Activated CD4-positive, alpha-beta T cell treated with anti-CD3 and anti-CD28 coated beads for 1 hour (primary cell): ENCODE measurements around the gene CCDC90B.
"Not testable (repeated sequence)": the region's sequence is repeated elsewhere in the genome, so short reads cannot be mapped to it uniquely, and the experiment has no call there.

ENCODE experiments used
- DNase-seq: peaks from one replicate; pipeline ENCODE4 v3.0.0-alpha.2; 2020

The CCDC90B gene

GRCh38 chr11:83285151-83285770 is 906 bp downstream of the CCDC90B start:
- DNase-seq, result no peak

DNA sequence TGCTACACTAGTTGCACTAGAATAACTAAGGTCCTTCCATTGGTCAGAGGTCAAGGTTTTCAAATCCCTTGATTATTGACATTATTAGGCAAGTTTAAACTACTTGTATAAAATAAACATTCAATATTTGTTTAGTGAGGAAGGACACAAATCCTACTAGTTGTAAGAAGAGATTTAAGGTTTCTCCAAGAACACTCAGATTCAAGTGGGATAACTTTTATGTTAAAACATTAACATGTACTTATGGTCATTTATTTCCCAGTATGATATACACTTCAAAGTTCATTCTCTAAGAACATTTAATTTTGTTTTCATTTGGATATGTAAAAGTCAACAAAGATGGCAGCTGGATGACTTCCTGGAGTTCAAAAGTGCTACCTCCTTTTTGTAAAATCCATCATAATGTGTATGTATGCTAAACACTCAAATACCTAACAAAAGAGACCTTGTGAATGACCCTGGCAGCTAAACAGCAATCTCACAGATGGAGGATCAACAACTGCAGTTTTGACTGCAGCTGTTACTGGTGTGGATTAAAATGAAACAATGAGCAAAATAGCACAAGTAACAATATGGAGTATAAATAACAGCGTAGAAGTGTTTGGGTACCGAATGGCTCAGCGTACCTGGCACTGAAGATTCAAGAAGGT is 1.5 kb downstream of the CCDC90B start:
- DNase-seq, result no peak

DNA sequence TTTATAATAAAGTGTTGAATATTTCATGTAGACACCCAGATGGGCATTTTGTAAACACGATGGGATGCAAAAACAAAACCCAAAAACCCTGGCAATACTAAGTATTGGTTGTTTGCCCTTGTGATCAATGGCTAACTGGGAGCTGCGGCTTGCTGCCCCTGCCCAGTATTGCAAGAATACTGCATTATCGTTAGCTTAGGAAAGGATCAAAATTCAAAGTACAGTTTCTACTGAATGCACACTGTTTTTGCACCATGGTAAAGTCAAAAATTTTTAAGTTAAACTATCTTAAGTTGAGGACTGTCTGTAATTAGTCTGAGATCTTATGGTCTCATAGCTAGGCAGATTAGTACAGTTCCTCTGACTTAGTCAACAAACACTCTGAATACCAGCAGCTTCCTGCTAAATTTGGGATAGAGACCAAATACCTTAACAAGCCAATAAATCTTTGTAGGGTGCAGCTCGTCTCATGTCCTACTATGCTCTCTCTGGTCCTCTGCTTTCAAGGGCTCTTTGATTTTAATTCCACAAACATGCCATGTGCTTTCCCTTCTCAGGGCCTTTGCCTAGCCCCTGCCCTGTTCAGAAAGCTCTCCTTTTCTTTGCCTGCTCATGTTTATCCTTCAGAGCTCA is 4.0 kb downstream of the CCDC90B start:
- DNase-seq, result no peak

- DNase-seq, result no peak
Measured at GRCh38 chr11:83280256-83280655, 5.9 kb downstream of the CCDC90B start.

DNA sequence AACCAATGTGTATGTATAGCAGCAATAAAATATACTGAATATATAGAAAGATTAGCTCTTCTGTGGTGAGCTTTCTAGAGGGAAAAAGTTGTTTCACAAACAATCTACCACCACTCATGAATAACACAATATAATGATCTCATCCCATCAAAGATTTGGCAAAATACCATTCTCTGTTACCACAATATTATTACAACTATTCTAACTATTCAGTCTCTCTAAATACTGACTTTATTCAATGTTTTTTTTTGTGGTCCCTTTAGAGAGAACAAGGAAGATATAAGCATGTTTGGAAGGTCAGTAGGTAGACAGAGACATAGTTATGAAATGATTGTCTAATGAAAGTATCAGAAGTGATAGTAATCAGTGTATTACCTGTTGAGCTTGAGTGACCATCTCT is 7.8 kb downstream of the CCDC90B start:
- DNase-seq, result no peak

DNA sequence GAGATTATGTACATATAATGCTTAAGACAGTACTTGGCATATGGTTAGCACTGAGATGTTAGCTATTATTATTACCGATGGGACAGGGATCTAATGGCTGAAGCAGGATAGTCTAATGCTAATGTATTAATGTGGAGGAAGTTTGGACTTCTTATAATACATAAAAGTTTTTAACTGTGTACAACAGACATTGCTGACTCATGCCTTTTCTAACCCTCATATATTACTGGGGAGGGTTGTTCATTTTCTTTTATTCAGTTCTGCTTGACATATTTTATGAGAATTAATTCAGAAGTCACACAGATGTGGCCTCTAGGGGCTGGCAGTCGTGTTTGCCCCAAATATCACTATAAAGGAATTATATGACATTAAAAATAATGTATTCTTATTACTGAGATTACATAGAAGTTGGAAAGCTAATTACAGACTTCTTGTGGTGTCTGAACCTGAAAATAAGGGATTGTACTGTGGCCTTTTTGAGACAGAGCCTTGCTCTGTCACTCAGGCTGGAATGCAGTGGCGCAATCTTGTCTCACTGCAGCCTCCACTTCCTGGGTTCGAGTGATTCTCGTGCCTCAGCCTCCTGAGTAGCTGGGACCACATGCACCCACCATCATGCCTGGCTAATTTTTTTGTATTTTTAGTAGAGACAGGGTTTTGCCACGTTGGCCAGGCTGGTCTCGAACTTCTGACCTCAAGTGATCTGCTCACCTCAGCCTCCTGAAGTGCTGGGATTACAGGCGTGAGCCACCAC is 10.1 kb downstream of the CCDC90B start:
- no peak for DNase-seq

DNA sequence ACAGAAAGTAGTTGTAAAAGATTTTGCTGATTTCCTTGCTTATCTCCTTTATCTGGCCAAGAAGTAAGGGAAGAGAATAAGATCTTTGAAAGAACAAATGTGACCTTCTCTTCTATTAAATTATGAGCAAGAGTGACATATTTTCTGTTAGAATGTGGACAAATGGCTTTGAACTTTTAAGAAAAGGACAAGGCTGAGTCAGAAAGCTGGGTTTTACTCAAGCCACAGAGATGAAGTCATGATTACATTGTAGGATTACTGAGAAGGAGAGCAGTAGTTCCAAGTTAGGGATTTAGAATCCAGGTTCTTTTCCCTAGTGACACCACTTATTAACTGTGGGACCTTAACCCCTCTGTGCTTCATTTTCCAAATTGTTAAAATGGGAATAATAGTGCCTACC is 13.5 kb downstream of the CCDC90B start:
- DNase-seq, result no peak

GRCh38 chr11:83271734-83272133 is 14.4 kb downstream of the CCDC90B start:
- not testable (repeated sequence) for DNase-seq

- DNase-seq, result not testable (repeated sequence)
Measured at GRCh38 chr11:83269080-83269479, 17.1 kb downstream of the CCDC90B start.

DNA sequence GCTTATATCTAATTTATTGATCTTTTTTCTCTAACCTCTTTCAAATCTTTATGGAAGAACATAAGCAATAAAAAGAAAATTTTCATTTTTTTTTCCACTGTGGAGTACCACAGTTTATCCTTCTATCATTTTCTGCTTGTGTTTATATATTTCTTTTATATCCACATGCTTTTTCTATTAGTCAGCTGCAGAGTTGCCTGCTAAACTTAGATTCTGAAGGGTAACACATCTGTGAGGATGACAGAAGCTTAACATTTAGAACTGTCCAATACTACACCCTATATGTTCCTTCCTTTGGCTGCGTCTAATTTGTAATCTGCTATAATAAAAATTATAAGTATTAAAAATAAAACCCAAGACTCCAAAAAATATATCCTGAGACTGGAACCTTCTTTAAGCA is 20.8 kb downstream of the CCDC90B start:
- no peak for DNase-seq

GRCh38 chr11:83259559-83259958 is 26.6 kb downstream of the CCDC90B start:
- no peak for DNase-seq

- no peak for DNase-seq
Measured at GRCh38 chr11:83257761-83258168, 28.4 kb downstream of the CCDC90B start.

DNA sequence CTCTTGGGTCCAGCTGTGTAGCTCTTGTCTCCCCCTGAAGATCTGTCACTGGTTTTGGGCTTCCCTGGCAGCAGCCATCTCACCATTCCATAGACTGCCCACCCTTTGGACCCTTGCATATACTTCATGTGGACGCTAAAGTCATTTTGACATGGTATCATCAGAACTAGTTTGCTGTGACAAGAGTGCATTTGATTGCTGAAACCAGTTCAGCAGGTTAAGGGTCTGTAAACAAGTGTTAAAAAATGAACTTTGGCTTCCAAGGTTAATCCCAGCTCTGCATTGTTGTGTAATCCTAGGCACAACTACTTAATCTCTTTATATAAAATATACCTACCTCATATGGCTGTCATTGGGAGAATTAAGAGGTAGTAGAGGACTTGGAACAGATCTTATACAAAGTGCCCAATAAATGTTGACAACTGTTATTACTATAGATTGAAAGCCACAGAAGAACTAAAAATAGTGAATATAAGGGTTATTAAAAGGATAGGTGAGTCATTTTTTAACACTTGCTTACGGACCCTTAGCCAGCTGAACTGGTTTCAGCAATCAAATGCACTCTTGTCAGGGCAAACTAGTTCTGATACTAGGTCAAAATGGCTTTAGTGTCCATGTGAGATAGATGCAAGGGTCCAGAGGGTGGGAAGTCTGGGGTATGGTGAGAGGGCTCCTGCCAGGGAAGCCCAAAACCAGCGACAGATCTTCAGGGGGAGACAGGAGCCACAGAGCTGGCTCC is 29.4 kb downstream of the CCDC90B start:
- no peak for DNase-seq

DNA sequence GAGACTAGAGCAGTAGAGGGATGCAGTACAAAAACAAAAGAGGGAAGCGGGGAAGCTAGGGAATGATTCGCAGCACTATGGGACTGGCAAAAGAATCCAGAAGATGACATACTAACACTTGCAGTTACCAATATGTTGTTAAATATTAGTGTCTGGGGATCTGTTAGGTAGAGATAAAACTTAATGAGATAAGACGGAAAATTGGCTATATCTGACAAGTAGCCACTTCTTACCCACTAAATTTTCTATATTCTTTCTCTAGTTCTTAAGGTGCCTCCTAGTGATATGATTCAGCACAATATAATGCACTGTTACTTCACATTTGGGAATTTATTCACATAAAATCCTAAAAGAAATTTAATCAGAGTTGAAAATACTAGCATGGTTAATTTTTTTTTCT is 30.8 kb downstream of the CCDC90B start:
- no peak for DNase-seq

- no peak for DNase-seq
Measured at GRCh38 chr11:83252941-83253340, 33.2 kb downstream of the CCDC90B start.

DNA sequence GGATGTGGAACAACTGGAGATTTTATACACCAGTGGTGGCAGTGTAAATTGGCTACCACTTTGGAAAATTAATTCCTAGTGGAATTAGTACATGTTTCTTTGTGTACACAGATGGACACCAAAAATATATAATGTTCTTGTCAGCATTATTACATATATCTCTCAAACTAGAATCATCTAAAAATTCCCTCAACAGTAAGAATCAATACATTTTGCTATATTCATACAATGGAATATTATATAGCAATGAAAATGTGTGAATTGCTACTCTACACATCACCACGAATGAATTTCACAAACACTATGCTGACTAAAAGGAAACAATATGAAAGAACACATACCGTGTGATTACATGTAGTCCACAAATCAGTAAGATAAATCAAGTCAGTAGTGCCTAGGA is 33.9 kb downstream of the CCDC90B start:
- no peak for DNase-seq

DNA sequence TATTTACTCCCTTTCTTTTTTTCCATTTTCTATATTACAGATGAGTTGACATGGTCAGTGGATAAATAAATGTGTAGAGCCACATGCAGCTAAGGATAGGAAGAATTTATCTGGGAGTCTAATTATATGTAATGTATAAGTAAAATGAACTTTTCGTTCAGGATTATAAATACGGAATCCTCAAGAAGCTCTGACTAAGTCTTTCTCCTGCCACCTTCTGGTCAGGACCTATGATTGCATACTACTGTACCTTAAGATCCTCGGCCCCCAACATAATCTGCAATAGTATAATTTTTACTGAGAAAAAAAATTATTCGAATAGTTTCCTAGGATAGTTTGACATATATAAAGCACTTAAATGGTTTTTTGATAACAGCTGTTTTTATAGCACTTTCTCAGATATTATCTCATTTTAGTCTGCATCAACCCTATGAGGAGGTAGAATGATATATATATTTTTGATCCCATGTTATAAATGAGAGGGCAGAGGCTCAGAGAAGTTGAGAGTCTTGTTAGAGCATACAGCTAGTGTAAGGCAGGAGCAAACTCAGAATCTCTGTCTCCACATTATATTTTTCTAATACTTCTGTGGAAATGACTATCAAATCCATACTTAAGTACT is 36.1 kb downstream of the CCDC90B start:
- DNase-seq, result no peak

GRCh38 chr11:83249445-83249844 is 36.7 kb downstream of the CCDC90B start:
- no peak for DNase-seq

DNA sequence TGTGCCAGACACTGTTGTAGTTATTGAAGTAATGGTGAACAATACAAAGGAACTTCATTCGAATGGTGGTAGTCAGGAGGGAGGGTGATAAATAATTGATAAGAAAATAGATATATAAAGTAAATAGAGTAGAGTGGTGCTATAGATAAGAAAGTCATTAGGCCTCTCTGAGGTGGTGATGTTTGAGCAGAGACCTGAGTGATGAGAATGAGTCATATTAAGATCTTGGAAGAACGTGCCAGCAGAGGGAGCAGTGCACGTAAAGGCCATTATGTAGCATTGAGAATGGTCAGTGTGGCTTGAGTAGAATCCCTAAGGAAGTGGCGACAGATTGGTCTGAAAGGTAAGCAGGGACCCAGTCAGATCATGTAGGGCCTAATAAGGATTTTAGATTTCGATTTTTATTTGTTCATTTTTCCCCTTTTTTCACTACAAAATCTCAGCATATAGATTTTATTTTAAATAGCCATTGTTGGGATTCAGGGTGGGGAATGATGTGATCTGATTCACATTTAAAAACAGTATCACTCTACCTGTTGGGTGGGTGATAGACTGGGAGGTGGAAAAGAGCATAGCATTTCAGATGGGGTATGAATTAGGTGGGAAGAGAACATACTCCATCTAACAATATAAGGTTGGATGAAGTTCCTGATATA is 44.7 kb downstream of the CCDC90B start:
- no peak for DNase-seq

DNA sequence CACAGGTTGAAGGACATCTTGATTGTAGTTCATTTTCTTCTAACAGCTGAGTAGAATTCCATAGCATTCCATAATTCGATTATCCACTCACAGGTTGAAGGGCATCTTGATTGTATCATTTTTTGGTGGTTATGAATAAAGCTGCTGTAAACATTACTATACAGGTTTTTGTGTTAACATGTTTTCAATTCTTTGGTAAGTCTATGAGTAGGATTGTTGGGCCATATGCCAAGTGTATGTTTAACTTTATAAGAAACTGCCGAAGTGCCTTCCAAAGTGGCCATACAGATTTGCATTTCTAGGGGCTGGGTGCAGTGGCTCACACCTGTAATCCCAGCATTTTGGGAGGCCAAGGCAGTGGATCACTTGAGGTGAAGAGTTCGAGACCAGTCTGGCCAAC is 48.1 kb downstream of the CCDC90B start:
- DNase-seq, result no peak

- DNase-seq, result no peak
Measured at GRCh38 chr11:83235825-83236224, 50.3 kb downstream of the CCDC90B start.

- DNase-seq, result no peak
Measured at GRCh38 chr11:83223457-83223856, 62.7 kb downstream of the CCDC90B start.
